T1000 (cell line): ENCODE measurements around the gene TRRAP.
"Not testable (repeated sequence)": the region's sequence is repeated elsewhere in the genome, so short reads cannot be mapped to it uniquely, and the experiment has no call there.

Experiments used
- DNase-seq: peaks from one replicate; lab custom pipeline; 2025; ENCODE audit warnings: mixed read lengths; lab: John Stamatoyannopoulos, UW

TRRAP gene

GRCh38 chr7:98866351-98866750, 12.0 kb upstream of the TRRAP start:
- no peak for DNase-seq

GRCh38 chr7:98866765-98867164, 11.6 kb upstream of the TRRAP start:
- DNase-seq, result no peak

GRCh38 chr7:98868450-98868849, 9.9 kb upstream of the TRRAP start:
- no peak for DNase-seq

GRCh38 chr7:98869027-98869596, 9.2 kb upstream of the TRRAP start:
- no peak for DNase-seq

- no peak for DNase-seq
Observed at GRCh38 chr7:98869597-98870120, 8.7 kb upstream of the TRRAP start, which contains the start of gene TMEM130. Gene TMEM130 (minus strand): TSS chr7:98870014. CDS start chr7:98869861, 153 bp downstream.

- DNase-seq, result peak; percentile 45
Observed at GRCh38 chr7:98870121-98870651, 8.1 kb upstream of the TRRAP start.

- no peak for DNase-seq
Observed at GRCh38 chr7:98870807-98871491, 7.4 kb upstream of the TRRAP start.

- DNase-seq, result no peak
Observed at GRCh38 chr7:98872328-98872924, 5.9 kb upstream of the TRRAP start.

GRCh38 chr7:98873610-98874009, 4.7 kb upstream of the TRRAP start:
- DNase-seq, result not testable (repeated sequence)

- no peak for DNase-seq
Observed at GRCh38 chr7:98874942-98875341, 3.4 kb upstream of the TRRAP start.

GRCh38 chr7:98875501-98875900, 2.8 kb upstream of the TRRAP start:
- no peak for DNase-seq

- DNase-seq, result no peak
Observed at GRCh38 chr7:98877146-98877545, 1.2 kb upstream of the TRRAP start.

GRCh38 chr7:98877692-98878364, 504 bp upstream of the TRRAP start:
- no peak for DNase-seq

GRCh38 chr7:98879198-98879978, 1.1 kb downstream of the TRRAP start:
- DNase-seq, result no peak

GRCh38 chr7:98879979-98880315, 1.6 kb downstream of the TRRAP start:
- no peak for DNase-seq

- DNase-seq, result no peak
Observed at GRCh38 chr7:98880485-98880884, 2.2 kb downstream of the TRRAP start.

GRCh38 chr7:98881561-98882315, 3.4 kb downstream of the TRRAP start:
- DNase-seq, result no peak

- no peak for DNase-seq
Observed at GRCh38 chr7:98884416-98884815, 6.1 kb downstream of the TRRAP start.

GRCh38 chr7:98887038-98887437, 8.7 kb downstream of the TRRAP start:
- DNase-seq, result no peak

GRCh38 chr7:98892609-98893008, 14.3 kb downstream of the TRRAP start:
- no peak for DNase-seq

GRCh38 chr7:98899816-98900215, 21.5 kb downstream of the TRRAP start:
- no peak for DNase-seq
